SK-N-MC (cell line): ENCODE results near the gene CHTF18.

Experiments
- EZH2 ChIP-seq: fragments of 200-600 bp; sonication (generic); IDR thresholded peaks from one replicate; pipeline ENCODE4 v1.6.1; 2017; ENCODE audit warnings: antibody characterized with exemption
- FOXP2 ChIP-seq: optimal IDR thresholded peaks from 2 replicates; pipeline ENCODE3; 2011; ENCODE audit warnings: mild to moderate bottlenecking, moderate library complexity; ENCODE audit not compliant: insufficient read depth; ENCODE audit errors: extremely low read length, control extremely low read depth
- POLR2AphosphoS5 ChIP-seq: IDR thresholded peaks from 2 replicates; pipeline ENCODE4 v1.6.1; 2012; ENCODE audit warnings: mild to moderate bottlenecking, low read depth, low read length, borderline replicate concordance

GRCh38 chr16:766820-767640, 21.4 kb upstream of the CHTF18 start:
- no peak for TF ChIP-seq EZH2
- TF ChIP-seq POLR2AphosphoS5 = no peak
- no peak for TF ChIP-seq FOXP2
